ENCODE results near the gene EXOC6B.

GRCh38 chr2:72138011-72138881 lies 687.6 kb downstream of the EXOC6B start:
- TF ChIP-seq CTCF (IDR thresholded peaks at IDR 0.05) = no peak
- no peak for TF ChIP-seq POLR2AphosphoS5 (IDR thresholded peaks at IDR 0.05)
- no peak for TF ChIP-seq POLR2A (IDR thresholded peaks at IDR 0.05)
